A549 (cell line): Measurements from ENCODE around the gene ELAC2. TPM values are rescaled to one million over a fixed set of nuclear protein-coding genes. Genes with fewer than 3 reads are reported as not detected.

Source experiments
- ATAC-seq, 2 experiments: fragments of 200-7000 bp in 1 of 2; fragments of >200 bp in 1 of 2; cut with Nextera tagmentation in 1 of 2; cut with Tn5 transposase in 1 of 2; 3 replicates each; pipeline versions ENCODE4 v1.8.0 to v1.9.1; 2018 to 2020; ENCODE audit warnings: mild to moderate bottlenecking in 1 of 2, moderate library complexity in 1 of 2
- CTCF ChIA-PET: fragments of 300-600 bp; sonication (Branson Sonifier 250); formaldehyde crosslinking; extraction: SDS; loops from one replicate; lab custom pipeline; 2021; ENCODE audit warnings: antibody characterized with exemption, inconsistent platforms; lab: Yijun Ruan, JAX
- POLR2A ChIA-PET: fragments of 350-600 bp; formaldehyde crosslinking; extraction: SDS; loops from one replicate; lab custom pipeline; 2021; ENCODE audit warnings: antibody characterized with exemption, inconsistent platforms; lab: Yijun Ruan, JAX
- DNase-seq, 2 experiments: peaks; one replicate each; pipeline versions ENCODE4 v3.0.0 to v3.0.0-alpha.2; 2011 to 2016; ENCODE audit warnings: low read depth in 1 of 2, low spot score in 1 of 2
- FAIRE-seq: peaks from 2 replicates; lab custom pipeline; 2011; peaks lifted over from hg19 to GRCh38; lab: Jason Lieb, UNC
- H3K27ac ChIP-seq, 2 experiments: fragments of >200 bp; sonication (Bioruptor Twin); formaldehyde crosslinking; 3 replicates each; pipeline ENCODE4 v1.5.1; 2016 to 2017
- H3K4me1 ChIP-seq: fragments of >200 bp; sonication (Bioruptor Twin); formaldehyde crosslinking; 3 replicates; pipeline ENCODE4 v1.6.1; 2016
- H3K4me2 ChIP-seq: fragments of >200 bp; sonication (Bioruptor Twin); formaldehyde crosslinking; 3 replicates; pipeline ENCODE4 v1.6.1; 2016
- H3K4me3 ChIP-seq: fragments of >200 bp; sonication (Bioruptor Twin); formaldehyde crosslinking; 3 replicates; pipeline ENCODE4 v1.5.1; 2016
- H3K9me3 ChIP-seq: fragments of >200 bp; sonication (Bioruptor Twin); formaldehyde crosslinking; 3 replicates; pipeline ENCODE4 v1.6.1; 2016
- ATOH8 ChIP-seq: fragments of 250-450 bp; sonication (Bioruptor Pico); IDR thresholded peaks from 2 replicates; pipeline ENCODE4 v1.5.0; 2020; ENCODE audit warnings: low read depth, mild to moderate bottlenecking, moderate library complexity
- E2F6 ChIP-seq: IDR thresholded peaks from 2 replicates; pipeline ENCODE4 v1.6.1; 2012; ENCODE audit warnings: low read depth, borderline replicate concordance
- ELK1 ChIP-seq: fragments of 150-350 bp; IDR thresholded peaks from 2 replicates; pipeline ENCODE4 v1.6.1; 2014; ENCODE audit warnings: low read depth, mild to moderate bottlenecking, low read length
- EP300 ChIP-seq, 2 experiments: fragments of >200 bp; sonication (Bioruptor Twin); formaldehyde crosslinking; IDR thresholded peaks; 2 replicates in 1 of 2; 3 replicates in 1 of 2; pipeline ENCODE4 v1.6.1; 2016 to 2017
- FOSL2 ChIP-seq, 2 experiments: fragments of 450-650 bp in 1 of 2; fragments of >200 bp in 1 of 2; sonication (Bioruptor Twin) in 1 of 2; formaldehyde crosslinking; IDR thresholded peaks; 2 replicates each; pipeline versions ENCODE4 v1.5.0 to v1.6.1; 2016 to 2020; ENCODE audit warnings: mild to moderate bottlenecking in 1 of 2, moderate library complexity in 1 of 2
- HDAC2 ChIP-seq: fragments of 200-600 bp; sonication (generic); IDR thresholded peaks from 2 replicates; pipeline ENCODE4 v1.6.1; 2016
- HOXB13 ChIP-seq: fragments of 250-450 bp; sonication (Bioruptor Pico); IDR thresholded peaks from 2 replicates; pipeline ENCODE4 v1.5.0; 2020; ENCODE audit warnings: low read depth, mild to moderate bottlenecking, moderate library complexity
- KDM1A ChIP-seq: fragments of 200-600 bp; sonication (generic); IDR thresholded peaks from 2 replicates; pipeline ENCODE4 v1.6.1; 2016; ENCODE audit warnings: low read depth, mild to moderate bottlenecking
- MAFK ChIP-seq: fragments of 450-650 bp; IDR thresholded peaks from 2 replicates; pipeline ENCODE4 v1.6.1; 2014; ENCODE audit not compliant: partially characterized antibody
- MAX ChIP-seq: IDR thresholded peaks from 2 replicates; pipeline ENCODE4 v1.6.1; 2012
- NFE2L2 ChIP-seq: fragments of 150-350 bp; conservative IDR thresholded peaks from 2 replicates; pipeline ENCODE4 v1.6.1; 2014; ENCODE audit warnings: low read length
- PBX3 ChIP-seq: IDR thresholded peaks from 2 replicates; pipeline ENCODE4 v1.6.1; 2012
- PHF8 ChIP-seq: fragments of 200-600 bp; sonication (generic); IDR thresholded peaks from 2 replicates; pipeline ENCODE4 v1.6.1; 2016; ENCODE audit warnings: low read depth, mild to moderate bottlenecking, antibody characterized with exemption, moderate library complexity, borderline replicate concordance
- POLR2A ChIP-seq: IDR thresholded peaks from 2 replicates; pipeline ENCODE4 v1.6.1; 2012; ENCODE audit warnings: mild to moderate bottlenecking, low read length
- POLR2AphosphoS2 ChIP-seq: conservative IDR thresholded peaks from 2 replicates; pipeline ENCODE4 v1.6.1; 2012; ENCODE audit warnings: low read length, improper control_type of control experiment, inconsistent platforms
- RAD21 ChIP-seq, 2 experiments: fragments of >200 bp in 1 of 2; sonication (Bioruptor Twin) in 1 of 2; formaldehyde crosslinking in 1 of 2; IDR thresholded peaks in 1 of 2; conservative IDR thresholded peaks in 1 of 2; 2 replicates in 1 of 2; 3 replicates in 1 of 2; pipeline ENCODE4 v1.6.1; 2012 to 2018; ENCODE audit warnings: inconsistent platforms in 1 of 2
- RFX5 ChIP-seq: fragments of 450-650 bp; IDR thresholded peaks from 2 replicates; pipeline ENCODE4 v1.7.1; 2014; ENCODE audit warnings: antibody characterized with exemption, mild to moderate bottlenecking, moderate library complexity
- SMC3 ChIP-seq: fragments of >200 bp; sonication (Bioruptor Twin); formaldehyde crosslinking; IDR thresholded peaks from 3 replicates; pipeline ENCODE4 v1.6.1; 2018; ENCODE audit warnings: inconsistent platforms
- SREBF2 ChIP-seq: fragments of 450-650 bp; IDR thresholded peaks from 2 replicates; pipeline ENCODE4 v1.6.1; 2014; ENCODE audit warnings: mild to moderate bottlenecking, moderate library complexity
- ZFP36 ChIP-seq: fragments of 450-650 bp; IDR thresholded peaks from 2 replicates; pipeline ENCODE4 v1.6.1; 2014; ENCODE audit warnings: borderline replicate concordance; ENCODE audit not compliant: partially characterized antibody
- ZNF302 ChIP-seq: fragments of 250-450 bp; sonication (Bioruptor Pico); IDR thresholded peaks from 2 replicates; pipeline ENCODE4 v1.9.0; 2021; ENCODE audit warnings: inconsistent platforms, mild to moderate bottlenecking, moderate library complexity
- WGBS: methylation state at CpG from one replicate; pipeline ENCODE4 v1.1.6; 2017; ENCODE audit errors: missing lambda C conversion rate; 5-methylcytosine and 5-hydroxymethylcytosine counted together
- polyA plus RNA-seq, 4 experiments: library from polyadenylated mRNA; depleted of rRNA in 3 of 4; stranded (reverse); fragments of >200 nt; fragmentation: RNase III in 1 of 4; extraction: RNeasy Plus Mini Kit Qiagen cat#74134 plus additional on column Dnase treatment in 1 of 4; gene quantifications; 2 replicates in 3 of 4; 3 replicates in 1 of 4; pipeline ENCODE4 v1.2.3, GENCODE V29; 2011 to 2017

The ELAC2 gene
- polyA plus RNA-seq, 2 of the 4 experiments (the other 2 are of a cell fraction), result 97.9 to 106 TPM

- TF ChIP-seq MAX, result no peak
- TF ChIP-seq SMC3, result no peak
- TF ChIP-seq FOSL2 (IDR thresholded peaks at IDR 0.05), result no peak
- TF ChIP-seq FOSL2 (CRISPR knock-in tag; IDR thresholded peaks at IDR 0.05), result no peak
- no peak for TF ChIP-seq POLR2AphosphoS2
- TF ChIP-seq KDM1A, result no peak
- TF ChIP-seq HDAC2, result no peak
- no peak for TF ChIP-seq PHF8
- no peak for TF ChIP-seq ELK1
These were observed 26.8 kb upstream of the ELAC2 start (continued) for GRCh38 chr17:13044572-13045065.

GRCh38 chr17:13038931-13039665 is 21.3 kb upstream of the ELAC2 start:
- DNase-seq (no peak), ATAC-seq (no peak), FAIRE-seq (no peak)
- Histone ChIP-seq H3K9me3 (peaks cover 21% of the 10 kb centered on the region; the same call in 1 of the 3 replicates), H3K4me2 (no peak overlapping the region), H3K27ac (no peak overlapping the region), H3K4me3 (no peak overlapping the region), H3K4me1 (no peaks in the 10 kb centered on the region)
- ChIA-PET CTCF (interaction anchor here (1.1 to 6.7 kb wide), 2 partner anchors 9 to 12 kb away, joined by 4 to 85 read pairs; no protein-coding TSS in a partner anchor), POLR2A (no interaction called here)
- TF ChIP-seq RFX5, result no peak
- TF ChIP-seq HDAC2, result no peak
- 2% methylated on average over 4 of the region's 4 CpGs for WGBS

GRCh38 chr17:13036751-13037150 is 18.9 kb upstream of the ELAC2 start:
- Histone ChIP-seq H3K4me1 (no peaks in the 10 kb centered on the region), H3K9me3 (peaks cover 17% of the 10 kb centered on the region; the same call in 1 of the 3 replicates), H3K27ac (no peak overlapping the region), H3K4me2 (no peak overlapping the region), H3K4me3 (no peak overlapping the region)
- FAIRE-seq, result no peak
- no peak for DNase-seq
- POLR2A ChIA-PET, result no interaction called here
- no peak for ATAC-seq
- CTCF ChIA-PET, result no interaction called here
- TF ChIP-seq MAFK (no peak), EP300 (IDR thresholded peaks at IDR 0.05) (no peak), FOSL2 (IDR thresholded peaks at IDR 0.05) (no peak), FOSL2 (CRISPR knock-in tag; IDR thresholded peaks at IDR 0.05) (no peak), E2F6 (no peak), NFE2L2 (no peak), POLR2A (no peak), POLR2AphosphoS2 (no peak), KDM1A (no peak), RAD21 (conservative IDR thresholded peaks at IDR 0.05 in 1 of 2, IDR thresholded peaks at IDR 0.05 in 1 of 2) (no peak), HDAC2 (no peak), ZFP36 (no peak), HOXB13 (CRISPR knock-in tag) (no peak), SREBF2 (no peak), ZNF302 (CRISPR knock-in tag) (no peak), PBX3 (no peak), ATOH8 (no peak)
